ENCODE data around the gene ZFHX2.

Gene ZFHX2

DNA sequence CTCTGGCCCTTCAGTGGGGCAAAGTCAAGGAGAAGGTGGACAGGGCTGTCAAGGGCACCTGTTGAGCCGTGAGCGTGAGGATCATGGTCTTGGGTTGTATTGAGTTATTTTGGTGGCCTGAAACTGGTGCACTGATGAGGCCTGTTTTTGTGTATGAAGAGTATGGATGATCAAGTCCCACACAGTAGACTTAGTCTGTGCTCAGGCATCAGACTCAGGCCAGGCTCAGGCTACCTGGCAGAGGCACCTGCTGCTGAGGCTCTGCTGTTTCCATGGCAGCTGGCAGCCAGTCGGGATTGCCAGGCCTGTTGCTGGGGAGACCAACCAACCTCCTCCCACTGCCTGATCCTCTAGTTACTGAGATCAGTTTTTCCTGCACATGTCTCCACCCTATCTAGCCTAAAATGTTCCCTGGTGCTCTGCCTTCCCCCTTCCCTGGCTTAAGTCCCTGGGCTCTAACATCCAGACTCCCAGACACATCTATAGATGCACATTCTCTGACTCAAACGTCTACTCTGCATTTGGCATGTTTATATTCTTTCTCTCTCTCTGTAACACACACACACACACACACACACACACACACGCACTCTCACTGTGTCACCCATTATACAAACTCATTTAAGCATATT, 21.9 kb upstream of the ZFHX2 start:
- DNase-seq (ENCODE audit: low read depth in 2 of 3, low spot score in 2 of 3) = no peak

DNA sequence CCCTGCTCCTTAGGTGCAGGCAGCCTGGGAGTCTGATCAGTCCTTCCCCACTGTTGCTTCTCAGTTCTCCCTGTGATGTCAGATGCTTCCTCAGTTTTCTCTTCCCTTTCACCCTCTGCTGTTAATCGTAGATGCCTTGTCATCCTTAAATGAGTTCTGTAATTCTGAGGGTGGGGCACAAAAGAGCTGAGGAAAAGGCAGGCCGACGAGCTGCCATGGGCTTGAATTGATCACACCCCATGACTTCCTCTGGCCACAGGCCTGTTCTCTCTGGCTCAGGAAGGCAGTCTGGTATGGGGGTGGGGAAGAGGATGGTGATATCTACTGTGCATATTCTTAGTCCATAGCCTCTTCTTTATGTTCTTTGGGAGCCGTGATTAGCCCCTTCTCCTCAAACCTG, 21.3 kb upstream of the ZFHX2 start:
- no peak for DNase-seq (ENCODE audit: low read depth in 2 of 3, low spot score in 2 of 3)

DNA sequence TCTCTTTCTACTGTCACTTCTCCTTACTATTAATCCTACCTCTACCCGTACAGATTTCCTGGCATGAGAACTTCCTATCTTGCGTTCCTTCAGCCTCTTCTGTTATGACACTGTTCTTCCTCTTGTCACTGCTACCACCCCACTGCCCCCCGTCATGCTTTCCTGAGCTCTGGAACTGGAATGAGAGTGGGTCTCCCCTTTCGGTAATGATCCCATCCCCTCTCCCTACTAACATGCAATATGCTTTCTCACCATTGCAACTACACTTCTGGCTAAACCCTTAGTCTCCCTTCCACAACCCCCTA, 20.9 kb upstream of the ZFHX2 start:
- DNase-seq (ENCODE audit: low read depth in 2 of 3, low spot score in 2 of 3) = no peak

DNA sequence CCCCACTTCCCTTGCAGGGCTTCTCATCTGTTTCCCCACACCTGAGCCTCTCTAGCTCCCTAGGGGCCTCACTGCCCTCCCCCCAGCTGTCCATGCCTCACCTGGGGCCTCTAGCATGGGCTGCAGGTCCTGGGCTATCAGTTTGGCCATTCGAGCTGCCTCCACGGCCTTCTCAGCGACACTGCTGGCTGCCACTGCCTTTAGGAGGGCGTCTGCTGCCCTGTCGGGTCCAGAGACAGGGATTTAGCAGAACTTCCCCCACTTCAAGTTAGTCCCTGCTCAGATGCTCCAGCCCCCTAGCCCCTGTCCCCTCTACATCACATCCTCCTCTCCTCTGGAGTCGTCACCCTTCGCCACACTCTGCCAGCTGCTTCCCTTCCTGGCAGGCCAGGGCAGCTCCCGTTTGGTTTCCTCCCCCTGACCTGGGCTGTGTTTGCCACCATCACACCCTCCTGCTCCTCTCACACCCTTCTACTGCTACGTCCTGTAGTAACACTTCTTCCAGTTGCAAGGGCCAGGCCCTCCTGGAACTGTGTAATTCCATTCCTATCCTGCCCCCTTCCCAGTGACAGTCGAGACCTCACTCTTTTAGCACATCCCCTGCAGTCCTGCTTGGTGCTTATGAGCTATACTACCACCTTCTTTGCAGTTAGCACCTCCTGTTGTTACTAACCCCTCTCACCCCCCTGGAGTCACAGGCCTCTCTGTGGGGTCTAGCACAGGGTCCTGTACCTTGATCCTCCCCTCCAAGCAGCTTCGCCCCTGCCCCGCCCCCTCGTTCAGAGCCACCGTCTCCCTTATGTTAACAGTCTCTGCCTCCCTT, 20.3 kb upstream of the ZFHX2 start:
- DNase-seq (ENCODE audit: low read depth in 2 of 3, low spot score in 2 of 3) = no peak

DNA sequence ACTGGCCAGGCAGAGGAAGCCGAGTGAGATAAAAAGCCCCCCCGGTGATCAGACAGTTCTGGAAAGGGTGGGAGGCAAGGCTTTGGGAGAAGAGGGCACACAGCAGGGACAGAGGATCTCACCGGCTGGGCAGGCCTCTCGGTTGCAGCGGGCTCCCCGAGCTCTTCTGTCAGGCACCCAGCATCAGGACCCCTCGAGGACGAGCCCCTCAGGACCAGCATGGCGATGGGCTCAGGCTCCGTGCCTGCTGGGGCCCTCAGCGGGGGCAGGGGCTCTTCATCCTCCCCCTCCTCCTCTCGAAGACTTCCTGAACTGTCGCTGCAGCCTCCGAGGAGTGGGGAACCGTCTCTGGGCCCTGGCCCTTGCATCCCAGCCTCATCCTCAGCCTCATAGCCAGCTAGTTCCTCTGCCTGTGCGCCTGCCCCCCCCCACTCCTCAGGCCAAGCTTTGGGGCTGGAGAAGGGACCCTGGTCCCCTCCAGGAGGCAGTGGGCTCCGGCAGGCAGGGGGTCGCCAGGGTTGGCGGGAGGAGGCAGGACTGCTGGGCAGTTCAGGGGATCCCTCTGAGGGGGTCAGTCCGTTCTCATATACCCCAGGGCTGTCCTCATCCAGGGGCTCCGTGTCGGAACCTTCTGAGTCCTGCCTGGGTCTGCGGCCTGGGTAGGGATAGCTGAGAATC, 19.4 kb upstream of the ZFHX2 start:
- DNase-seq (ENCODE audit: low read depth in 2 of 3, low spot score in 2 of 3) = no peak

DNA sequence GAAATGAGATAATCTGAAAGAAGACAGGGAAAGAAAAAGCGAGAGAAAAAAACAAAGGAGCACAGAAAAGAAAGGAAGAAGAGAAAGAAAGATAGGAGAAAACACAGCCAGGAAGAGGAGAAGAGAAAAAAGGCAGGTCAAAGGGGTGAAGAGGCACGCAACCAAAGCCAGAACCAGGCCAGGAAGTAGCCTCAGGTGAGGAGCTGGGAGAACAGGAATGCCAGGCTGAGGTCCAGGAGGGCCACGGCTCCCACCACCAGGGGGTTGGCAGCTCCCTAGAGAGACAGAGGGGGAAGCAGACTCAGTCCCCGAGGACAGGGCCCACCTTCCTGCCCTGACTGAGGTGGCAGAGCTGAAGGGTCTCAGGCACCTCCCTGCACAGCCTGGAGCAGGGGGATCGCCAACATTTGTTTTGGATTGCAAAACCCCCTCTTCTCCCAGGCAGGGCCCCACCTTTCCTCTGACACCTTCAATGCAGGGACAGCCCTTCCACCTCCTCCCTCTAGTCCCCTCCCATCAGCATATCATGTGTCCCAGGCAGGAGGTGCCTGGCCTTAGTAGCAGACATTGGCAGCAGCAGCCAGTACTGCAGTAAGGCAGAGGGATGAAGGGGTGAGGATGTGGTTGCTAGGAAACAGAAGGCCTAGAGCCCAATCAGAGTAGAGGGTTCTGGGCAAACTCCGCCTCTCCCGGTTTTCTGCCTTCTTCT, 18.0 kb upstream of the ZFHX2 start:
- no peak for DNase-seq (ENCODE audit: low read depth in 2 of 3, low spot score in 2 of 3)

DNA sequence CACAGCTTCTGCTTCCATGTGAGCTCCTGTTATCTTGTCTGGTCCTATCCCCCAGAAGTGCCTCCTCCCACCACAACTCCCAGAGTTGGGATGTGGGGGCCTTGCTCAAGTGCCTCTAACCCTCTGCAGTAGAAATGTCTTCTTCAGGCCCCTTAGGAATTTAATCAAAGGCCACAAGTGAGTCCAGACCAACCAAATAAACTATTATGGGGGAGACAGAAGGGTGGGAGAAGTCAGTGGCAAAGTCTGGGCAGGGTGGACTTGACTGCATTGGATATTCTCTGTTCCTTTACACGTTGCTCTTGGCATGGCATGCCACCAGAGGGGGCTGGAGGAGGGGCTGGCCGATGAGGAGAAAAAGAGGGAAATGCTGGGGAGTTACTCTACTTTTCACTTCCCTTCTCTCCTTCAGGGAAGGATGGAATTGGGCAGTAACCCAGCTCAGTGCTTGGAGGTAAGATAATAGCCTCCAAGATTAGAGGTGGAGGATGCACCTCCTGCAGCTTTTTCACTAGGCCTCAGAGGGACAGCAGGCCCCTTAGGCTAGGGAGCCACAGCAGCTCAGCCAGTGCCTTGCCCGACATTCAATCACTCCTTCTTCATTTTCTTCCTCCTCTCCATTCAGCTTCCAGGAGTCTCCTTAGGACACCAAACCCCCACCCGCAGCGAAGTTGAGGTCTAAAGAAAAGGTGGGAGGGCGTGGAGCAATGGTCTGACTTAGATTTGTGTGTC, 17.2 kb upstream of the ZFHX2 start:
- no peak for DNase-seq (ENCODE audit: low read depth in 2 of 3, low spot score in 2 of 3)

DNA sequence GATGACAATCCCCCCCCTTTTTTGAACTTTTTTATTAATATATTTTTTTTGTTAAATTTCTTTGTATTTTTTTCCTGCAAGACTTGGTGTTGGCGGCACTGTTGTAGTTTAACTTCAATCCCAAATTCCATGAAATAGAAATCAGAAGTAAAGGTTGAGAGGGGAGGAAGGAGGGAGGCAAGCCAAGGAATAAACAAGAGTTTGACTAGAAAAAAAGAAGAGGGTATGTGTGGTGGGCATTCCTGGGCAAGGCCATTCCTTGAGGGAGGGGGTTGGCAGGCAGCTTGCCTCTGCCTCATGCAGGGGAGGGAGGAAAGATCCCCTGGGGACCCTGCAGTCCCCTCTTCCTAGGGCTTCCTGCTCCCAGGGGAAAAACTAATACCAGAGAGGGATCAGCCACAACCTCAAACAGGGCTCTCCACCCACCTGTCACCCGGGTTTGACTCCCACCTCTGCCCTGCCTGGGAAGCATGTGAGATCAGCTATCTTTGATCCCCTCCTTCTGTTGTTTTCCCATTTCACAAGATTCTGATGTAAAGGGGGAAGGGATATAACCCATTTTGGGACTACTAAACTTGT, 16.5 kb upstream of the ZFHX2 start:
- no peak for DNase-seq (ENCODE audit: low read depth in 2 of 3, low spot score in 2 of 3)

DNA sequence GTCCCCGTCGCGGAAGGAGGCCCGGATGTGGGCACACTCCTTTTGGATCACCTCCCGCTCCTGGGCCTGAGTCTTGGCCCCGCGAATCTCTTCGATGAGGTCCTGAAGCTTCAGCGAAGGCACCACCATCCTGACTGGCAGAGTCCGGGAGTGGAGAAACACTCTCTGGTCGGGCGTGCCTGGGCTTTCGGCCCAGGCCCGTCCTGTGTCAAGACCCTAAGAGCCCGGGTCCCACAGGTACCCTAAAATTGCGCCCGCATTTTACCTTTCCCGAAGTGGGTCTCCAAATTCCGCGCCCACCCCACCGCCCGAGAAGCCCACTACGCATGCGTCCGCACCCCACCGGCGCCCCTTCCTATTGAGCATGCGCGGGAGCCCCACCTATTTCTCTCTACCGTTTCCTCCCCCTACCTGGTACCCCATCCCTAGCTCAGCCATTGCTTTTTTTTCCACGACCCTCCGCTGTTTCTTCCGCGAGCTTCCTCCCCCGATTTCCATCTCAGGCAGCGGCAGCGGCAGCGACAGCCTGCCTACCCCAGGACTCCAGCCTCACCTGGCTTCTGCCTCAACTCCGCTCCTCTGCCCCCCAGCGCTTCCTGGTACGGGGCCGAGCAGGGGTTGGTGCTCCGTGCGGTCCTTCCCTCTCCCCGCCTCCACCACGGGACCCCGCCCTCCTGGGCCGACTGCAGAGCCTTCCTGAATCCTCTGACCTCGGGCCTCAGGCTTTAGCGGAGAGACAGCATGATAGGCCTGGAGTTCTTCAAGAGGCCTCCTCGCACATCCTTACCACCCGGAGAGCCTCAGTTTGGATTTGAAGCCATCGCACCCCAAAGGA, 15.8 kb upstream of the ZFHX2 start, which contains the start of gene AP1G2:
Gene AP1G2, minus strand, starts transcription at position 606 of the 835 bp plus-strand sequence. Its CDS starts 477 bp downstream, at position 129.
- DNase-seq (ENCODE audit: low read depth in 2 of 3, low spot score in 2 of 3) = peak; percentile 69 to 78 (median 74)

DNA sequence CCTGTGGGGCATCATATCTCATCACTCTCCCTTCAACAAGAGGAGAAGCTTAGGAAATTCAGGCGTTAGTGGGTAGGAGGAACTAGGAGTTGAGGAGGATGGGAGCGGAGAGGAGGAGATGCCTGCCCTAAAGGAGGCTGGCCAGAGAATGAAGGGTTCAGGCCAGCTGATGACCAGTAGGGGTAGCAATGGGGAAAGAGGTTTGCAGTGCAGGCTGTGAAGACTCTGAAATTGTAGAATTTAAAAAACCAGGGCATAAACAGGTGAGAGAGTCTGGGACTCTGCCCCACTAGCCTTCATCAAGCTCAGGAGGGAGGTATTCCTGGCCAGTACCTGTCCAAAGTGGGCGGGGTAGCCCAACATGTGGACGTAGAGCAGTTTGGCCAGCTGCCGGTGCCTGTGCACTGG, 15.2 kb upstream of the ZFHX2 start:
- DNase-seq (ENCODE audit: low read depth in 2 of 3, low spot score in 2 of 3) = no peak

DNA sequence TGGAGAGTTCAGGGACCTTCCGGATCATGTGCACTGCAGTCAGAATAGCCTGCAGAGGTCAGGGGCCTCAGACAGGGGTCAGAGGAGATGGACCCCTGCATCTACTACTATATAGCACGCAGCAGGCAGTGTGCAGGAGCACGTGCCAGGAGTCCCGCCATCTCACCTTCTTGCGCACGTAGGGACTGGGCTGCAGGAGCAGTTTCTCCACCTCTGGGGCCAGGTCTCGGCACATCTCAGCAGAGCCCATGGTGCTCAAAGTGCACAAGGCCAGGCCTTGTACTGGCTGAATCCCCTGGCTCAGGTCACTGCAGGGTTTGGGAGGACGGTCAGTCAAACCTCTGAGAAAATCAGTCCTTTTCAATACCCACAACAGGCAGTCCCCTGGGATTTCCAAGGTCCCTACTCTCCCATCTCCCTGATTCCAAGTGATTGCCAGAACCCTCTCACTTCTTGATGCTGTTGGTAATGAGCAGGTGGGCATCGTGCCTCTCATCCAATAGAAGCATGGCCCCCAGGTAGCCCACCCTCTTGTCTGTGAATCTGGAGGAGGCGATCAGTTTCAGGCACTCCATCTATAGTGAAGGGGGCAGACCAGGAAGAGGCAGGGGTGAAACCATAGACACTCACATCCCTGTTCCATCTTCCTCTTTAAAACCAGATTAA, 14.7 kb upstream of the ZFHX2 start:
- no peak for DNase-seq (ENCODE audit: low read depth in 2 of 3, low spot score in 2 of 3)

DNA sequence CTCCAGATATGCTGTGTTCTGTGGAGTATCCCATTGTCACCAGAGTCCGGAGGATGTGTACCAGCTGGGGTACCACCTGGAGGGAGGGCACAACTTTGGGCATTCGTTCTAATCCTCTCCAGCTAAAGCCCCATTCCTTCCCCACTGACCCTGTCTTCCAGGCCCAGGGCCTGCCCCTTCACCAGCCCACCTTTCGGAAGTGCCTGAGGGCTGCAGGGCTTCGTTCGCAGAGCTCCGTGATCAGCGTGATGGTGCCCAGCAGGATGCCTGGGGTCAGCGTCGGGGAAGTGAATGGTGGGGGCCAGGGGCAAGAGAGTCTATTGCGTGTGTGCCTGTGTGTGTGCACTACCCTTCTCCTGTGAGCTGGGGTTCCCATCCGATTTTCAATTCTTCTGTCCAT, 14.1 kb upstream of the ZFHX2 start:
- DNase-seq (ENCODE audit: low read depth in 2 of 3, low spot score in 2 of 3) = no peak

DNA sequence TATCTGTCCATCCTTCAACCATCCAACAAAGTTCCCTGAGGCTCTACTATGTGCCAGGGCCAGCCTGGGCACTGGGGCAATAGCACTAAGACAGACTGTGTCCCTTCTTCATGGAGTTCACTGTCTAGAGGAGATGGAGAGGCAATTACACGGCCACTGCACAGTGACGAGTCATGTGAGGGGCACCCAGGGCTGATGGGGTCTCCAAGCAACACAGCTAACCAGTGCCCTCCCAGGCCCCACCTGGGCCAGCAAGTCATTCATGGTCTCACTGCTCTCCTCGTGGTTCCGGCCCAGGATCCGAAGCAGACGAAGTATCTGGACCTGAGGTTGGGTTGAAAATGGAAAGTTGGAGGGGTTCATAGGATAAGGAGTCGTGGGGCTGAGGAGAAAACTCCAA, 13.3 kb upstream of the ZFHX2 start:
- no peak for DNase-seq (ENCODE audit: low read depth in 2 of 3, low spot score in 2 of 3)

DNA sequence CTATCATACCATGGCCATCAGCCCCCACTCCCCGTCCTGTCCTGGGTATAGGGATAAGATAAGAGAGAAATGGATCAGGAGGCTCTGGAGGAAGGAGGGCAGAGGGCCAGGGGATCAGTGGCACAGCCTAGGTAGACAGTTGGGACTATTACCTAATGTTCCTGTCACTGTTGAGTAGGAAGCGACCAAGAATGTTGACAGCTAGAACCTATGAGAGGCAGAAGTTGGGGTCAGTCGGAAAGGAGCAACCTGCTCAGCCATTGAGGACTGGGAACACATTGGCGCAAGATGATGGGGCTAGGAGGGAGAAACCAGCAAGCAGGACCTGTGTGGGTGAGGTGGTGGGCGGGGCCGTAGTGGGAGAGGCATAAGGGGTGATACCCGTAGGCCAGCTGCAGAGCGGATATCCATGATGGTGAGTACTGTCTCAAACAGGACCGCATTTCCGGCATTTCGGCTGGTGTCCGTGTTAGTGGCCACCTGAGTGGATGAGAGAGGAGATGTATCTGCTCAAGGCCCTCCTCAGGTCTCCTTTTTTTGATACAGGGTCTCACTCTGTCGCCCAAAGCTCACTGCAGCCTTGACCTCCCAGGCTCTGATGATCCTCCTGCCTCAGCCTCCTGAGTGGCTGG, 12.7 kb upstream of the ZFHX2 start:
- no peak for DNase-seq (ENCODE audit: low read depth in 2 of 3, low spot score in 2 of 3)

DNA sequence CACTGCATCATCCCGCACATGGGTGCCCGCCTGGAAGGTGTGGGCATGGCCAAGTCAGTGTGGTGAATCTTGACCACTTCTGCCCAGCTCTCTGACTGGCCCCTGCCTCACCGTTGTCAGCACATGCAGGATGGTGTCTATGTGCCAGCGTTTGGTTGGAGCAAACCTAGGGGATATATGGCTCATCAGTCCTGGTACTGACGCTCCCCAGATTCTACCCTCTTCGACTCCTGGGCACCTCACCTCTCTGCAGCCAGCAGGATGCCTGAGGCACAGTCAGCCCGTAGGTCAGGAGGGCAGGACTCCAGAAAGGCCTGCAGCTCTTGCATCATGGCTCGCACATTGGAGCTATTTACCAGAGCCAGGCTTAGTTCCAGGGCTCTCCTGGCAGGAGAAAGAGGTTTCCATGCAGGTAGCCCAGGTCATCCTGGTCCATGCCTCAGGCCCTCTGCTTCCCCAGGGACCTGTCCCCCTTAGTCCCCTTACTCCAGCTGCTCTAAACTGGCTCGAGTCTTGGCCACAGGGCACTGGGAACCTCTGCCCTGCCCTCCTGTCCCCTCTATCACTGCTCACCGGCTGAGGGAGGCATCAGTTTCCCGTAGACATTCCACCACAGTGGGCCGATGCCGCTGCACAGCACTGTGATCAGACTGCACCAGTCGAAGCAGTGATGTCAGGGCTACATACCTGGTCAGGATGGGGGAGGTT, 12.1 kb upstream of the ZFHX2 start:
- no peak for DNase-seq (ENCODE audit: low read depth in 2 of 3, low spot score in 2 of 3)

DNA sequence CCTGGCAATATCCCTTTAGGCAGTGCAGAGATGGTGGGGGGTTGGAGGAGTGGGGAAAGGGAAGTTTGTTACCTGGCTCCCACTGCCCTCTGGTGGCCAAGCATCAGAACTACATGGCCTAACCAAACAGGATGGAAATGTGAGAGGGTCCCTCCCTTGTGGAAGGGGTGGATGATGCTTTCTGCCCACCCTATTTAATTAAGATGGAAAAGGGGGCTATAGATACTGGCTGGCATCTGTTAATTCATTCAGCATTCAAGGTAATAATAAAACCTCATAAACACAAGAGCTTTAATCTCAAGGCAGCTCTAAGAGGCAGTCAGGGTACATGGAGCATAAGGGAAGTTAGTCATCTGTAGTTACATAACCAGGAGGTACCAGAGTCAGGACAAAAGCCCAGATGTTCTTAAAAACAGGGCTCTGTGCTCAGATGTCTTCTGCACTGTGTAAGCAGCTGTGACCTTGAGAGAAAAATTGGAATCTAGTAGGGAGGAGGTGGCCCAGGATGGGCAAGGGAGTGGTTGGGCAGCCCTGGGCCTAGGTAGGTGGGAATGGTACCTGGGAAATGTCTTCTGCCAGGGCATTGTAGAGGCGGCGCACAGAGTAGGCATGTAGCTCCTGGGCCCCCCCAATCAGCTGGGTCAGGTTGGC, 11.4 kb upstream of the ZFHX2 start:
- no peak for DNase-seq (ENCODE audit: low read depth in 2 of 3, low spot score in 2 of 3)
